Astrocyte of the cerebellum (primary cell): ENCODE data around the gene TNFRSF25.

Experiments
- DNase-seq: peaks from one replicate; pipeline ENCODE4 v3.0.0-alpha.2; 2011; ENCODE audit warnings: low read depth
- H3K4me3 ChIP-seq: 2 replicates; pipeline ENCODE4 v1.5.1; 2011; ENCODE audit warnings: mild to moderate bottlenecking, low read depth, low read length, moderate library complexity
- CTCF ChIP-seq: IDR thresholded peaks from 2 replicates; pipeline ENCODE4 v1.5.1; 2012; ENCODE audit warnings: low read length, low read depth, moderate library complexity, mild to moderate bottlenecking; ENCODE audit errors: missing control alignments
- in situ Hi-C: cut with HindIII; loops from 2 replicates; pipeline ENCODE4 v1.10.0; 2017; ENCODE audit warnings: low sequenced_read_pairs

TNFRSF25 gene

DNA sequence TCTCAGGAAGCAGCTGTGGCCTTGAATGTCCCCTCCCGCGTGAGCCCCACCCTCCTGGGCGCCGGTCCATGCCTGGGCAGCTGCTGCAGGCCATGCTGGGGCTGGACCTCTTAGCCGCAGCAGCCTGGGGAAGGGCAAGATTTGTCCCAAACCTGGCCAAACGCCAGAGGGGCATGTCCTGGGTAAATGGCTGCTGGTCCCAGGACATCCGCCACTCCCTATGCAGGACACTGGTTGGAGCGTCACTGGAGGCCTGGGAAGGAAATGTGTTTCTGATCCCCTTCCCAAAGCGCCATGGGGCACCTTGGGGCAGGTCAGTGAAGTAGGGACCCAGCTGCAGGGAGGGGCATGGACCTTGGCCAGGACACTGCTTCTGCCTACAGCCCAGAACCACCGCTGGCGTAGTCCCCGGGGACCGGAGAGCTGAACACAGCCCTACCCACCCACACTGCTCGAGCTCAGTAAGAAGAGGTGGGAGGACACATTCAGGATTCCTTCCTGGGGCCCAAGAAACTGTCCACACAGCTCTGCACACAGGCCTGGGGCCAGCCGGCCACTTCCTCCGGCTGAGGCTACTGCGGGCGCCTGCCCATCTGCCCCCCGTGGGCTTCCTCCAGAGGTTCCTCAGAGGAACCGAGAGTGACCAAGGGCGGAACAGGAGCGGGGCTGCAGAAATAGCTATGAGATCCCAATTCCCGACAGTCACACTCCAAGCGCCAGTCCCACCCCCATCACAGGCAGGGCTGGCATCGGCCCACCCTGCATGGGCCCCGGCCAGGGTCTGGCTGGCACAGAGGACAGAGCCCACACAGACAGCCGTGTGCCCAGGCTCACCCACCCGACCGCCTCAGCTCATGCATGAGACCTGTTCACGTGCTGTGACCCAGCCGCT is 36.3 kb upstream of the TNFRSF25 start:
- no peak for TF ChIP-seq CTCF
- no peak overlapping the region for H3K4me3 ChIP-seq
- in situ Hi-C loops = no loop called here
- DNase-seq = no peak

DNA sequence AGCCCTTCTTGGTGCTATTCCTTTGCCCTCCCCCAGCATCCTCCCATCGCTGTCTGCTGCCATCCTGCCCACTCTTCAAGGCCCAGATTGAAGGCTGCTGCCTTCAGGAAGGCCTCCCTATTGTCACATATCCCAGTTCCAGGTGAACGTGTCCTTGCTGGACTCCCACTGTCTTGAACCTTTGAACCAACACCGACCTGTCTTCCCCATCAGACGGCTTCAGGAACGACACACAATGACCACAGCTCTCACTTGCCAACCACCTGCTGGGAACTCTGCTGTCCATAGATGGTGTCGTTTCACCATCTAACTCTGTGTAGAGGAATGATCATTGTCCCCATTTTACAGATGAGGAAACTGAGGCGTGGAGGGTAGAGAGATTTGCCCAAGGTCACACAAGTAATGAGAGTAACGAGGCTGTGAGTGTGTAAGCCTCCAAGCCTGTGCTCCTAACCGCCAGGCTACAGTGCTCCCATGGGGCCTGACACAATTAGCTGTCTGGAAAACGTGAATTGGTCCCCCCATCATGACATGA is 35.4 kb upstream of the TNFRSF25 start:
- in situ Hi-C loops = no loop called here
- no peak for DNase-seq
- TF ChIP-seq CTCF = no peak

GRCh38 chr1:6500544-6501278 is 34.7 kb upstream of the TNFRSF25 start:
- DNase-seq = no peak
- TF ChIP-seq CTCF = no peak
- H3K4me3 ChIP-seq = no peak overlapping the region
- in situ Hi-C loops = no loop called here

More for the DNA sequence above, 35.4 kb upstream of the TNFRSF25 start:
- no peak overlapping the region for H3K4me3 ChIP-seq

- no peak for DNase-seq
- in situ Hi-C loops = no loop called here
- H3K4me3 ChIP-seq = no peak overlapping the region
- TF ChIP-seq CTCF = no peak
Measured at GRCh38 chr1:6499296-6499695, 33.3 kb upstream of the TNFRSF25 start.

DNA sequence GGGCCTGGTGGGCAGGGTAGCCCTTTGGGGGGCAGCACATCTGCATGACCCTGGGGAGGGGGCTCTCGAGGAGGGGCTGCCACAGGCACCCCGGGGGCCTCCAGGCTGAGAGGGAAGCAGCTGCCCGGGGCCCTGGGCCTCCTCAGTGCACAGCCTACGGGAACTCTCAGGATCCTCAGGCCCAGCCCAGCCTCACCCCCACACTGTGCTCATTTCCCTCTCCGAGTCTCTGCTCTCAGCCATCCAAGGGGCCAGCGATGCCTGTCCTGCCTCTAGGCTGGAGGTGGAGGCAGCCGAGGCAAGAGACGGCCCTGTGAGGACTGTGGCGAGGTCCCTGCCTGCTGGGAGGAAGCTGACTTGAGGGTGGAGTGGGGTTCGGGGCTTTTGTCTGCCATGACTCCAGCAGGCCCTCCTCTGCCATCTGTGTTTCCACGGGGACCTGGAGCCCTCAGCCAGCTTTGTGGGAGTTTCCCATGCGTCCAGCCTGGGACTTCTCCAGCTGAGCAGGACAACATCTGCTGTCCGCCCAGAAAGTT is 32.7 kb upstream of the TNFRSF25 start:
- TF ChIP-seq CTCF = no peak
- H3K4me3 ChIP-seq = no peak overlapping the region
- in situ Hi-C loops = no loop called here
- DNase-seq = no peak

- in situ Hi-C loops = no loop called here
- H3K4me3 ChIP-seq = peak overlapping the region; percentile 65
- TF ChIP-seq CTCF = no peak
- no peak for DNase-seq
Measured at GRCh38 chr1:6497867-6498575, 32.0 kb upstream of the TNFRSF25 start.
